Forelimb muscle (tissue), 1 donor: ENCODE measurements around the gene CD40. TPM values are rescaled to one million over a fixed set of nuclear protein-coding genes. Genes with fewer than 3 reads are reported as not detected.

Experiments used
- DNase-seq: peaks from one replicate; pipeline ENCODE4 v3.0.0-alpha.2; 2013; ENCODE audit warnings: low read depth
- polyA plus RNA-seq: library from polyadenylated mRNA; unstranded; fragments of 120-200 nt; gene quantifications from one replicate; pipeline ENCODE4 v1.2.1, GENCODE V29; 2013; ENCODE audit not compliant: insufficient read length

Gene CD40
- polyA plus RNA-seq, 1 donor: 7.4 TPM

GRCh38 chr20:46148313-46149208 is 30.4 kb downstream of the CD40 start:
- DNase-seq: peak; percentile 4

DNA sequence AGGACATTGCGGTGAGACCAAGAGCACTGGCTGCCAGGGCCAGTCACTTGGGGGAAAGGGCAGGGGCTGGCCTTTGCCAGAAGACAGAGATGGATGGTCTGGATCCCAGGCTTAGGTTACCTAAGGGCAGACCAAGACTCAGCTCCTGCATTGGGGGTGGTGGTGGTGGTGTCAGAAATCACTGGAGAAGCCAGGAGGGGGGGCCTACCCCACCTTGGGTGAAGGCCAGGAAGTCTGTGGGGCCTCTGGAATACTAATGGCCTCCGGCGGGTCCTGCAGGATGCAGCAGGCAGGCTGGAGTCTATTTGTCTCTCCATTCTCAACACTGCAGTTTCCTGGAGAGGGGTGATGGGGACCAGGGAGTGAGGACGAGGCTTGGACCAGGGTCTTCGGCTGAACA is 32.8 kb downstream of the CD40 start:
- DNase-seq: no peak

DNA sequence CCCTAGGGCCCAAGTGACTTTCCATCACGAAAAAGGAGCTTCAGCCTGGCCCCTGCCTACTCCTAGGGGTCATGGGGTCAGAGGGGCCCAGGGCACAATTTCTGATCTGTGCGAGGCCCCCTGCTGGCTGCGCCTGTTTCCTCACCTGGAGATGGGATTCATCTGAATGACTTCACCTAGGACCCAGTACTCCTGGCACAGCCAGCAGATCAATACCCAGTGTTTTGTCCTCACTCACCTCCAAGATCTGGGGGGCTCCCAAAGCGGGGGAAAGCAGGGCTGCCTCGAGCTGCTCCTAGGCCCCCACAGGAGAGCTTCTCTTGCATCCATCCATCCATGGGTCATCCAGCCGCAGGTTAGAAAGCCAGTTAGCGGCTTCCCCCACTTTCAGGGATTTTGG is 33.8 kb downstream of the CD40 start:
- no peak for DNase-seq

DNA sequence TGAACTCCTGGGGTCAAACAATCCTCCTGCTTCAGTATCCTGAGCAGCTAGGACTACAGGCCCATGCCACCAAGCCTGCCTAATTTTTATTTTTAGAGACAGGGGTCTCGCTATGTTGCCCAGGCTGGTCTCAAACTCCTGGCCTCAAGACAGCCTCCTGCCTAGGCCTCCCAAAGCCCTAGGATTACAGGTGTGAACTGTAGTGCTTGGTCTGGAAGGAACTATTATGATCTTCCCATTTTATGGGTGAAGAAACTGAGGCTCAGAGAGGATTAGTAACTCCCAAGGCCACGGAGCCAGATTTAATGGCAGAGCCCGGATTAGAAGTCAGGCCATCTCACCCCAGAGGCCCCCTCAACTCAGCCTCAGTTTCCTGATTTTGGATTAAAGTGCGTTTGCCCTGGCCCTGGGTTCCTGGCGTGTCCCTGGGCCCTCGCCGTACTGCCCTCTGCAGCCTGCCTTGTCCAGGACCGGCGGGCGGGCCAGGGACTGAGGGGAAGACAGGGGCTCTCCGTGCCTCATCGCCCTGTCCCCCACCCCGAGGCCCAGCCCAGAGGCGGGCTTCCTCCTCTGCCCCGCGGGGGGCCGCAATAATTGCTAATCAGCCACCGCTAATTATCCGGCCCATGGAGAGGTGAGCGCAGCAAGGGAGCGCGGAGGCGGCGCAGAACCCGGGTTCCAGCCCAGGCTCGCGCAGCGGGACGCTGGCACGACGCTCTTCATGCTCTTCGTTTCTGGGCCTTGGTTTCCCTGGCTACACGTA is 34.9 kb downstream of the CD40 start:
- no peak for DNase-seq

GRCh38 chr20:46154305-46154704 is 36.2 kb downstream of the CD40 start:
- DNase-seq: no peak

DNA sequence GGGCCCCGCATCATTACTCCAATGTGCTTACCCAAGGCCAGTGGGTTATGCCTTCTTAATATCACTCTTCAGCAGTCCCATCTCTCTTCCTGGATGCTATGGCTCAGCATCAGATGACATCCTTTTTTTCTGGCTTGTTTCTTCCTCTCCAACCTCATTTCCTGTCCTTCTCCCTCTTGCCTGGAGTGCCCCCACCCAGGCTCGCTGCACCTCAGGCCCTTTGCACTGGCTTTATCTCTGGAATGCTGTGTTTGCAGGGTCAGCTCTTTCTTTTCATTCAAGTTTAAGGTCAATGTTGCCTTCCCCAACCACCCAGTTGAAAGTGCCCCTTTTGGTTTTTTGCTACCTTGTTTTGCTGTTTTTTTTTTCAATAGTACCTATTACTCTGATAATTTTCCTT is 36.7 kb downstream of the CD40 start:
- no peak for DNase-seq

DNA sequence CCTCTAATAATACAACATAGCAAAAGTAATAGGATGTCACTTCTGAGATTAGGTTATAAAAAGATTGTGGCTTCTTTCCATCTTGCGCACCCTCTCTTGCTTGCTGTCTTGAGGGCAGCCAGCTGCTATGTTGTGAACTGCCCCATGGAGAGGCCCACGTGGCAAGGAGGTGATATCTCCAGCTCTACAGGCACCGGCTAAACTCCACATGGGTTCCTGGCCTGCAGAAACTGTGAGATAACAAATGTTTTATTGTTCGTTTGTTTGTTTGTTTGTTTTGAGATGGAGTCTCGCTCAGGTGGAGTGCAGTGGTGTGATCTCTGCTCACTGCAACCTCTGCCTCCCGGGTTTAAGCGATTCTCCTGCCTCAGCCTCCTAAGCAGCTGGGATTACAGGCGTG is 38.0 kb downstream of the CD40 start:
- no peak for DNase-seq

GRCh38 chr20:46157076-46157592 is 39.0 kb downstream of the CD40 start:
- no peak for DNase-seq

DNA sequence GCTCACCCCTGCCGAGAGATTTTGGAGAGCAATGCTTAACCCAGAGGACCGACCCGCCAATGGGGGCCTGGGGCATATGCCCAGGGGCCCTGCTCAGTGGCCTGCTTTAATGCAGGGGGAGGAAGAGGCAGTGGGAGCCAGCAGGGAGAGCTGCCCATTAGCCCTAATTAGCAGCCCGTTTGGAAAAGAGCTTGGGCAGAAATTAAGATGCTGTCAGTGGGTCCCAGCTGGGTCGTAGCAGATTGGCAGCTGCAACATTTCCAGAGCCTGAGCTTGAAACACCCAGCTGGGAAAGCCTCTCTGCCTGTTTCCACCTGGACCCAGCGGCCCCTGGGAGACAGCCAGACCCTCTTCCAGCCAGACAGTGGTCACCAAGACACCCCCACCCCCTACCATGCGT is 39.5 kb downstream of the CD40 start:
- no peak for DNase-seq

- no peak for DNase-seq
Measured at GRCh38 chr20:46158476-46158987, 40.4 kb downstream of the CD40 start.

DNA sequence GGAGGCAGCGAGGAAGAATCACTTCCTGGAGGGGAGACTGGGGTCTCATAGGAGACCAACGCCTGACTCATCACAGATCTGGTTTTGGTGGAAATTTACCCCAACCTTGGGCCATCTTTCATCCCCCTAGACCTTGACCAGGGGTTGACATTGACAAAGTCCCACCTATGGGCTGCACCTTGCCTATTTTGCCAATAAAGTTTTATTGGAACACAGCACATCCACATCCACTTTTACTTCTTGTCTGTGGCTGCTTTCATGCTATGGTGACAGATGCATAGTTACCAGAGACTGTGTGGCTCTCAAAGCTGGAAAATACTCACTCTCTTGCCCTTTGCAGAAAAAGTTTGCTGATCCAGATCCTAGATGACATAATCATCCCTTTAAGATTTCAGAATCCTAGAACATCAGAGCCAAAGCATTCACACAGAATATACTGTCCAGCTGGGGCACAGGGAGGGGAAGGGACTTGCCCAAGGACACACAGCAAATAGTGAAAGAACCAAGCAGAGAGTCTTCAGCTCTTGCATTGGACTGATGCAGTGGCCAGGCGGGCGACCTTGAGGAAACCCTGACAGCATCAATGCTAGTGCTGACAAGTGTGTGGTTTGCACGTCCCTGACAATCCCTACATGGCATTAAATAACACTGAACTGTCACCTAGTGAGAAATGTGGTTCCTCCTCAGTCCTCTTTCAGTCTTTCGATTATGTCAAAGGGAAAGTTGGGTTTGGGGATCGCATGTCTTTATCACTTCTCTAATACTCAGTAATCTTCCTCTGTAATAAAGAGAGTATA is 41.2 kb downstream of the CD40 start:
- no peak for DNase-seq

DNA sequence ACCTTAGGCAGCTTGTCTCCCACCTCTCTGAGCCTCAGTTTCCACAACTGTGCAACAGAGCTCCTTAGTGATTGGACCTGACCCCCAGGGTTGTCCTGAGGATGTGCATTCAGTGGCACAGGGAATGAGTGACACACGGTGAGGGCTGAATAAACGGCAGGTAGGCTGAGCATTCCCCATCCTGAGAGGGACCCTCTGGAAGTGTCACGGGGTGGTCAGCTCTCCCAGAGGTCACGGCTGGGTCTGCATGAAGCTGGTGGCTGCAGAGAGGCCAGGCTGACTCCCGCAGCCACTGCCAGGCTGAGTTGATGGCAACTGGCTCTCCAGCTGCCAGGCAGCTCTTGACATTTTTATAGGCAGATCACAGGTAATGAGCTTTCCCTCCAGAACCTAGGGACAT is 42.5 kb downstream of the CD40 start:
- DNase-seq: no peak

DNA sequence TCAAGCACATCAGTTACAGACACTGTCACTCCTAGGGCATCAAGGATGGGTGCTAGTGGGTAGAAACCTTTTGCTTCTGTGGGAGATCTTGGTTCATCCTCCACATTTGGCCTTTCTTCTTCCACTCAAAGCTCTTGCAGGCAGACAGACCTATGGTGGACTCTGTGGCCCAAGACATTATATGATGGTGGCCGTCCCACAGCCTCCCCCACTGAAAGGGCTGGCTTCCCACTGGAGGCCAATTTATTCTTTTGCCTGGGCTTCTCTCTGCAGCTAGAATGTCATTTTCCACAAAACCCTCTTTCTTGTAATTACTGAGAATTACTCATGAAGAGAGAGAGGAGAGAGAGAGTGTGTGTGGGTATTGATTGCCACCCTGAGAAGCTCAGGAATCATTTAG is 43.8 kb downstream of the CD40 start:
- DNase-seq: no peak

DNA sequence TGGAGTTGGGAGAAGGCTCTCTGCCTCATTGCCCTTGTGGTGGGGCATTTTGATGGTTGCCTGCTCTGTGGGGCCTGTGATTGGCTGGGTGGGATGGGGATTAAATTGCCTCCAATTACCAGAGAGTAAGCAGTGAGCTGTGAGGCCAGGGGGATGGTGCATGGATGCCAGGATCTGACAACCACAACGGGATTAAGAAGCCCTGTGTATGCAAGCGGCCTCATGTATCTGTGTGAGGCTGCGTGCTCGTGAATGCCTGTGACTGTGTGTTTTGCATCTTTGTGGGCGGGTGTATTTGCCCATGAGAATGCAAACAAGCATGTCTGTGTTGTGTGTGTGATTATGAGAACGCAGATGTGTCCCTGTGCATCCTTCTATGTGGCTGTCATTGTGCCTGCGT is 46.1 kb downstream of the CD40 start:
- DNase-seq: no peak

DNA sequence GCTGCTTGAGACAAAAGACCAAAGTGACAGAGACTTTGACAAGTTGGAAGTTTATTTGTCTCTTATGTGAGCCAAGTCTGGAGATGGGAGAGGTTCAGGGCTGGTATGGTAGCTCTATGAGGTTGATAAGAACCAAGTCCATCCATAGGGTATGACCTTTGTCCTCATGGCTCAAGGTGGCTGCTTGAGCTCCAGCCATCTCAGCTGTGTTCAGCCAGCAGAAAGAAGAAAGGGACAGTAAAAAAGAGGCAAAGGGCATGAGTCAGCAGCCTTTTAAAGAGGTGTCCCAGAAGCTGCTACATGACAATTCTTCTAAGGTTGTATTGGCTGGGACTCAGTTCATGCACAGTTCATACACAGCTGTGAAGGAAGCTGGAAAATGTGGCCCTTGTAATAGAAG is 49.0 kb downstream of the CD40 start:
- DNase-seq: no peak

DNA sequence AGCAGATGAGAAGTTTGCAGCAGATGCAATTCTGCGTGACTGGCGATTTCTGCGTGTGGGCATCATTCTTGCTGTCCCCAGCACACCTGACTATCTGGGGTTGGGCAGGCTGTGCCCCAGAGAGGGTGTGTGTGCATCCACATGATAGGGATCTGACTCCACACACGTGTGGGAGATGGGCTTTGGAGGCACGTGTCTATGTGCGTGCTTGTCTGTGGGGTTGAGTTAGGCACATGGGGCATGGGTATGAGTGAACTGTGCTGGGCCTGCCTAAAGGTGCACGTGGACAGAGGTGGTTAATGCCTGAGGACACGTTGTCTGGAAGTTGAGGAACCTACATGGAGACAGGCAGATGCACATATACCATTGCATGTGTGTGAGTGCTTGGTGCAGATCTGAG is 50.3 kb downstream of the CD40 start:
- DNase-seq: no peak

GRCh38 chr20:46169245-46170171 is 51.4 kb downstream of the CD40 start:
- no peak for DNase-seq

DNA sequence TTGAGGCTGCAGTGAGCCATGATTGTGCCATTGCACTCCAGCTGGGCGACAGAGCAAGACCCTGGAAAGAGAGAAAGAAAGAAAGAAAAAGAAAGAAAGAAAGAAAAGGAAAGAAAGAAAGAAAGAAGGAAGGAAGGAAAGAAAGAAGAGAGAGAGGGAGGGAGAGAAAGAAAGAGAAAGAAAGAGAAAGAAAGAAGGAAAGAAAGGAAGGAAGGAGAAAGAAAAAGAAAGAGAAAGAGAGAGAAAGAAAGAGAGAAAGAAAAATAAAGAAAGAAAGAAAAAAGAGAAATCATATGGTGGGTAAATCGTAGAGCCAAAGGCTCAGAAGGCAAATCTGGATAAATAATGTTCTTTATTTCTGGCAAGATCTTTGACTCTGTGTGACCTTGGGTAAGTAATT is 53.4 kb downstream of the CD40 start:
- DNase-seq: no peak

DNA sequence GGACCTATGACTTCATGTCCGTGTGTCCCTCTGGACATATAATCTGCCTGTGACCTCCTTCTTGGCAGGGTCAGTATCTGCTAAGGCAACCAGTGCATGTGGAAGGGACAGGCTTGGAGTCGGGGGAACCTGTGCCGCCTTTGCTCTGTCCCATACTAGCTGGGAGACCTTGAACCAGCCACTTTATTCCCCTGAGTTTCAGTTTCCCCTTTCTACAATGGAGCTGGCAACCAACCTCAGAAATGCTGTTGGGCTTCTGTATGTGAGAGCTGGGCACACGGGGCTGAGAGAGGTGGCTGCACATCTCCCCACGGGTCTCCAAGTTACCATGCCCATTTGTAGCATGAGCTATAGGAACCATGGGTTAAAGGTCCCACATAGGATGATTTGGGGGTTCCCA is 53.8 kb downstream of the CD40 start:
- DNase-seq: no peak

- no peak for DNase-seq
Measured at GRCh38 chr20:46172455-46172854, 54.3 kb downstream of the CD40 start.
